Stimulated activated CD8-positive, alpha-beta memory T cell treated with anti-CD3 and anti-CD28 coated beads, Interleukin-15, amount 100 ng/mL, for 24 hours (primary cell): Measurements from ENCODE around the gene ELOVL3.

Source experiments
- DNase-seq: peaks from one replicate; pipeline ENCODE4 v3.0.0-alpha.2; 2020; ENCODE audit warnings: low read depth

ELOVL3 gene

DNA sequence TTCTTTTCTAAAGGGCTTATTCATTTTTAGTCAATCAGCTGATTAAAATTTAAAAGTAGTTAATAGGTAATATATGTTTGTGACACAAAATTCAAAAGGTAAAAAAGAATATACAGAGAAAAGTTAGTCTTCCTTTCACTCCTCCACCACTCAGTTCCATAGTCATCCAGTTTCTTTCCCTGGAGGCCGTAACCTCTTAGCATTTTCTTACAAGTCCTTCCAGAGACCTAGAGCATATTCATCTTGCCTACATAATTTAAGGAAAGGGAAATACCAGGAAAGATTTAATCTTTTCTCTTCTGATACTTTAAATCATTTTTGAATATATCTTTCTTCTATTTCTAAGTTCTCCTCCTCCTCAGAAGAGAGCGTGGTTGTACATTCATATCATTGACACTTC is 29.3 kb downstream of the ELOVL3 start:
- no peak for DNase-seq

DNA sequence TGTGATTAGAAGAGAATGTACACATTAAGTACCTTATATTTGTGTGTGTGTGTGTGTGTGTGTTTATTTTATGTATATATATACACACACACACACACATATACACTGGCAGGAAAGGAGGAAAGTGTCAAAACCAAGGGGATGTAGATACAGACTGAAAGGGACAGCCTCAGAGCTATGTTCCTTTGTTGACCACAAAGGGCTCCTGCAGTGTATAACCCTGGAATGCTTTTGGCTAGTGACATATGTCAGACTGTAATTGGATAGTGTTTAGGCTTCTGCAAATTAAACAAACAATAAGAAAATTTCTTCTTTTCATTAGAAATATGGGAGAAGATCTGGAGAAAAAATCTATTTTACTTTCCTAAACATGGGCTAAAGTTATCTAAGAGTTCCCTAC is 35.1 kb downstream of the ELOVL3 start:
- DNase-seq = no peak

DNA sequence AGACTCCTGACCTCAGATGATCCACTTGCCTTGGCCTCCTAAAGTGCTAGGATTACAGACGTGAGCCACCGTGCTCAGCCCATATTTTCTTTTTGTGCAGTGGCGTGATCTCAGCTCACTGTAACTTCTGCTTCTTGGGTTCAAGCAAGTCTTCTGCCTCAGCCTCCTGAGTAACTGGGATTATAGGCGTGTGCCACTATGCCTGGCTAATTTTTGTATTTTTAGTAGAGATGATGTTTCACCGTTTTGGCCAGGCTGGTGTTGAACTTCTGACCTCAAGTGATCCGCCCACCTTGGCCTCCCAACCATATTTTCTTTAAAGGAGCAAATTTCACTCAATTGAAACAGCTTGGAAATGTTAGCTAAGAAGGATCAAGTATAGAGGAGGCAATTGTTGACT is 35.7 kb downstream of the ELOVL3 start:
- no peak for DNase-seq

DNA sequence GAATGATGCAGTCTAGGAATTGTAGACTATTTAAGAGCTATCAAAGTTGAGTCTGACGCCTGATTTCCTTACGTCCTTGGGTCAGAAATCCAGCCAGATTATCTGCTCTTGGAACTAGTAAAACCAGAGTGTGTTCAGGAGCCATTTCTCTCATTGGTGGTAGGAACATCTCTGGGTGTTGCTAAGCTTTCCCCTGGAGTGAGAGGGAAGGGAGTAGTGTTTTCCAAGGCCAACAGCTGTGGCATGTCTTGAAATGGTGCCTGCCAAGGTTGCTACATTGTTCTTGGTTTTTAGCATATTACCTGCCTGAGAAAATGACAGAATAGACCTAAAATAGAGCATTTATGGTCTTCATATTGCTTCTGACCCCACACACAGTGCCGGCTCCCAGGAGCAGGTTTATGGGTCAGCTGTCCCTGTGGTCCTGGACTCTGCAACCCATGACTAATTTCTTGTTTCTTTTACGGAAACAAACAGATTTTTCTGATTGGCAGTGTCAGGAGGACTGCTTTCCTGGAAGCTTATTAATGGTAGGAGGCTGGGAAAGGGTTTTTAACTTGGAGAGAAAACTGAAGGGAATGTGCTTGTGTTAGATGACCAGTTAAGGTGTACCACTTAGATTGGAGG is 36.8 kb downstream of the ELOVL3 start:
- DNase-seq = no peak

DNA sequence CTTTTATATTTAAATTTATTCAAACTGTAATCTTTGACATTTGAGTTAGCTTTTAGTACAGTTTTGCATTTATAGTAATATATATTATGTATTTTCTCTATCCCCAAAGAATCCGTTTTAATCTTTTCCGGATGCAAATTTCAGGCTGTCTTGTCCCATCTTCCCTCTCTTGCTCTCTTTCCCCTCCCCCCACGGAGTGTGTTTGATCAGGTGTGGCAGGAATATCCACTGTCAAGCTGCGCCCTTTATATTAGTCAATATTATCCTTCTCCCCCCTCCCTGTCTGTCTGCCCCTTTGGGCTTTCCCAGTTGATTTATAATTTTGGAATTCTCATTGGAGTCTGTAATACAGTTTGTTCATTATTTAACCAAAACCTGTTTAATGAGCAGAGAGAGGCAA is 38.3 kb downstream of the ELOVL3 start:
- no peak for DNase-seq

DNA sequence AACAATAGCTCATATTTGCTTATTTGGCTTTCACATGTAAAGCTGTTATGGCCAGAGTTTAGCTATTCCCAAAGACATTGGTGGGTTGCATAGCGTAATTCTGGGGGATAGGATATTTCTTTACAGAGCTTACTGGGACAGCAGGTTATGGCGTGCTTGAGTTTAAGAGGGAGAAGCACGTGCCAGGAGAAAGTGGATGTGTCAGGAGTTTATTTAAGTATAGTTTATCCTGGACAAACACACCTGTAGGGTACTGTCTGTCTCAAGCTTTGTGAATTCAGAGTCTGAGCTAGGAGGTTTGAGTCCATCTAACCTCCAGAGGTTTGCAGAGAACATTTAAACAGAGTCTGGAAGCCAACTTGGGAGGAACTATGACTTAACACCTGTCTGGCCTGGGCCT is 40.6 kb downstream of the ELOVL3 start:
- no peak for DNase-seq

DNA sequence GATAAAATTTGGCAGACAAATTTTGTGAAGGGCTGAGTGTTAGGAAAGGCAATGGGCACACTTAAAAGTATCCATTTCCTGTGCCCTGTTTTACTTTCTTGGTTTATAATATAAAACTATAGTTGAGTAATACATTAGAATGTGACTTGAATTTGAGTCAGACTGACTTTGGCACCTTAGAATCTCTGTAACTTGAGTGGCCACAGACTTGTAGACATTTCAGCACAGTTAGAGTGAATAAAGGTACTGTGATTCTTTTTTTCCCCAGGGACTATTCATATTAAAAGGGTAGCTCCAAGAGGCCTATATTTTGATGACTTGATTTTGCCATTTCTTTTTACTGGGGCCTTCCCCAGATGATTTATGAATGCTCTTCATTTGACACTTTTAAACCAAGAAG is 41.6 kb downstream of the ELOVL3 start:
- no peak for DNase-seq

DNA sequence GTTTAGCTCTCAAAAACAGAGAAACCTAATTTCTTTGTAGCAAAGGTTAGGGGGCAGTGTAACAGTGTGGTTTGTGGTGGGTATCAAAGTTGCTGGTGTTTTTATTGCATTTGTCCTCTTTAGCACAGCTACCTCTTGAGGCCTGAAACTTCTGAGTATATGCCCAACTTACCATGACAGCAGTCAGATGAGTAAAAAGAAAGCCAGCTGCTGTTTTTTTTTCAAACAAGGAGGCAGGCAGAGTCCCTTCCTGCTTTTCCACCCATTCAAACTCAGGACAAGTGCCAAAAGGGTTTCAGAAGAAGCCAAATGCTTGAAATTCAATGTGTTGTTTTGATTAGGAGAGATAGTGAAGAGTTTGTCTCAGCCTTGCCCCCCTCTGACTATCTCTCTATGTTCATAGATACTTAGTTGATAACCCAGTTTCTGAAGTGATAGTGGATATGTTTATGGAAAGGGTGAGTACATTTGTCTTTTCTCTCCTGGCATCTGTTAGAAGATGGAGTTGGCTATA is 42.3 kb downstream of the ELOVL3 start:
- no peak for DNase-seq

DNA sequence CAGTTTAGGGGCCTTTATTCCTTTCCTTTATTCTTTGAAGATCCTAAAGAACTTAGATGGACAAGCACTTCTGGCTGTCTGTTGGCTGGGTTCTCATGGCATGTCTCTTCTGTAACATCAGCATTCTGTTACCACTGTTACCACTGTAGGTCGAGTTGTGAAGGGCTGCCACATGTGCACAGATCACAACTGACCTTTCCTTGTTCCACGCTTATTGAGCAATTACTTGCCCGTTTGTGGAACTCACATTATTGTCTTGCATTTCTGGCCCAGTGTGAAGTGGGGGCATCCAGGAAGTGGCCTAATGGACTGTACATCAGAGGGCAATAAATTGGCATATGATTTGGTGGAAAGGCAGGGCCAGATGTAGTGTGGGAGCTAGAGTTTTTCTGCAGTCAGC is 42.9 kb downstream of the ELOVL3 start:
- DNase-seq = no peak

DNA sequence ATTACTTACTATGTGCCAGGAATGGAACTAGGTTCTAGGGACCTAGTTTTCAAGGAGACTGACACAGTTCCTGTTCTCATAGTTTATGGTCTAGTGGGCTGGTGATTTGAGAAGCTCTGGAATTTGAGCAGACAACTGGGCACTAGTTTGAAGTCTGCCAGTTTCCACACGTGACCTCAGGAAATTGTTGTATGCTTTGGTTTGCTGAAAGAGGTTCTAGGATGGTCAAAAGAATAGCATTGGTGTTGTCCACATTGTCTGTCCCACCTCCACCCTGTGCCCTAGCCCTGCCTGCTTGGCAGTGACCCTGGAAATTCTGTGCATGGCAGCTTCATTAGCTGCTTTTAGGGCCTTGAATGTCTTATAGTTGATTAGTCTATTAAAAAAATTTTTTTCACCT is 48.0 kb downstream of the ELOVL3 start:
- DNase-seq = no peak

DNA sequence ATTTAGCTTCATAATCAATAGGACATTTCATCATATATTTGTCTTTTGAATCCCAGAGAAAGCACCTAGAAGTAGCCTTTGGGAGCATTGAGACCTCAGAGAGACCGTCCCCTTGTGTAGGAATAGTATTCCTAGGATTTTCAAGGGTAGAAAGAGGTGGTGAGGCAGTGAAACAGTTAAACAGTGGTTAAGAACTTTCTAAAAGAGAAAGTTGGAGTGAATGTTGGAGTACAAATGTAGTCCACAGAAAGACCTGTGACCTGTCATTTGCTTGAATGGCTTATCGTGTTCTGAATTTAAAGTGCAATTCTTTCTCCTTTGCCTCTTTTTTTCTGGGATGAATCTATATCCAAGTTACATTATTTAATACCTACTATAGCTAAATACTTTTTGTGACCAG is 49.2 kb downstream of the ELOVL3 start:
- DNase-seq = no peak

DNA sequence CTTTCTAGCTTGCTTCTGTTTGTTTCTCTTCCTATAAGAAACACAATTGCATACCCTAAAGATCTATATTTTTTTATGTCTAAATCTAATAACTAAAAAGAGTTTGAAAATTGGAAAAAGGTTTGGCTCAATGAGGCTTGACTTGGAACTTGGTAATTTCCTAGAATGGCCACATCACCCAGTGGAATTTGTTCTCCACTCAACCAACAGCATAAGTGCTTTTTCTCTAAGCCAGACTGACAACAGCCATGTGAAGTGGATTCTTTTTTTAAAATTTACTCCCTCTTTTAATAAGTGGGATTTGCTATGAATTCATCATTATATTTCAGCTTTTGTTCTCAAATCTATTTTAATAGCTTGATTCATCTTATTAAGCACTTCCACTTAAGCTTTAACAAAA is 53.0 kb downstream of the ELOVL3 start:
- no peak for DNase-seq
